ENCODE results near the gene KRT7.

Gene KRT7

DNA sequence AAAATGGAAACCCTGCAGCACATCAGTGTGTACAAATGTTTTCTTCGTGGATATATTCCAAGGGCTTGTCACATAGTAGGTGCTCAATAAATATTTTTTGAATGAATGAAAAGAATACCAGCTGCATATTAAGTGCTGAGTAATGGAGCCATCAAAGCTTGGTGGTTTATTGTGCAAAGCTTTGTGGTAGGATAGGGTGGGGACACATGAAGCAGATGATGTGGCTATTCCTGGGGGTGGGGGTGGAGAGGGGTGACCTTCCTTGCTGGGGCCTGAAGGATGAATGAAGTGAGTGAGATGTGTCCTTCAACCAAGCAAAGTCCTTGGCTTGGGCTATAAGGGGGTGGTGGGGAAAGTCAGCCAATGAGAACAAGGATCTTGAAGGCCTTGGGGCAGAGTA is 62.6 kb downstream of the KRT7 start:
- H3K9me2 ChIP-seq (replicated peaks; ENCODE audit: control insufficient read depth, low read length) = no peaks in the 10 kb centered on the region
- no peaks in the 10 kb centered on the region for H3K79me2 ChIP-seq (ENCODE audit: control insufficient read depth, low read length)
- no peak overlapping the region for H3K4me3 ChIP-seq (ENCODE audit: low read length)
- H3K4me1 ChIP-seq (ENCODE audit: control insufficient read depth, low read length) = no peaks in the 10 kb centered on the region
- no peak overlapping the region for H3K27ac ChIP-seq (ENCODE audit: low read depth, low read length)
- no peaks in the 10 kb centered on the region for H3F3A ChIP-seq (ENCODE audit: control insufficient read depth, insufficient read depth)
- H3K27me3 ChIP-seq (ENCODE audit: control insufficient read depth, low read length) = peaks cover 19% of the 10 kb centered on the region
- TF ChIP-seq, protein P1, sequence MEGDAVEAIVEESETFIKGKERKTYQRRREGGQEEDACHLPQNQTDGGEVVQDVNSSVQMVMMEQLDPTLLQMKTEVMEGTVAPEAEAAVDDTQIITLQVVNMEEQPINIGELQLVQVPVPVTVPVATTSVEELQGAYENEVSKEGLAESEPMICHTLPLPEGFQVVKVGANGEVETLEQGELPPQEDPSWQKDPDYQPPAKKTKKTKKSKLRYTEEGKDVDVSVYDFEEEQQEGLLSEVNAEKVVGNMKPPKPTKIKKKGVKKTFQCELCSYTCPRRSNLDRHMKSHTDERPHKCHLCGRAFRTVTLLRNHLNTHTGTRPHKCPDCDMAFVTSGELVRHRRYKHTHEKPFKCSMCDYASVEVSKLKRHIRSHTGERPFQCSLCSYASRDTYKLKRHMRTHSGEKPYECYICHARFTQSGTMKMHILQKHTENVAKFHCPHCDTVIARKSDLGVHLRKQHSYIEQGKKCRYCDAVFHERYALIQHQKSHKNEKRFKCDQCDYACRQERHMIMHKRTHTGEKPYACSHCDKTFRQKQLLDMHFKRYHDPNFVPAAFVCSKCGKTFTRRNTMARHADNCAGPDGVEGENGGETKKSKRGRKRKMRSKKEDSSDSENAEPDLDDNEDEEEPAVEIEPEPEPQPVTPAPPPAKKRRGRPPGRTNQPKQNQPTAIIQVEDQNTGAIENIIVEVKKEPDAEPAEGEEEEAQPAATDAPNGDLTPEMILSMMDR (IDR thresholded peaks at IDR 0.05; ENCODE audit: low read depth, low read length, poor library complexity, severe bottlenecking) = no peak
- no peak for TF ChIP-seq EZH2phosphoT487 (IDR thresholded peaks at IDR 0.05; ENCODE audit: borderline replicate concordance, low read length)
- no peak overlapping the region for H3K4me2 ChIP-seq (ENCODE audit: low read length)
- no peaks in the 10 kb centered on the region for H3K36me3 ChIP-seq (ENCODE audit: control insufficient read depth, low read length)
- H3K9me3 ChIP-seq (ENCODE audit: control insufficient read depth, insufficient read depth, low read length) = no peaks in the 10 kb centered on the region
- H4K20me1 ChIP-seq (ENCODE audit: control insufficient read depth, insufficient read depth, low read depth, low read length) = no peaks in the 10 kb centered on the region

DNA sequence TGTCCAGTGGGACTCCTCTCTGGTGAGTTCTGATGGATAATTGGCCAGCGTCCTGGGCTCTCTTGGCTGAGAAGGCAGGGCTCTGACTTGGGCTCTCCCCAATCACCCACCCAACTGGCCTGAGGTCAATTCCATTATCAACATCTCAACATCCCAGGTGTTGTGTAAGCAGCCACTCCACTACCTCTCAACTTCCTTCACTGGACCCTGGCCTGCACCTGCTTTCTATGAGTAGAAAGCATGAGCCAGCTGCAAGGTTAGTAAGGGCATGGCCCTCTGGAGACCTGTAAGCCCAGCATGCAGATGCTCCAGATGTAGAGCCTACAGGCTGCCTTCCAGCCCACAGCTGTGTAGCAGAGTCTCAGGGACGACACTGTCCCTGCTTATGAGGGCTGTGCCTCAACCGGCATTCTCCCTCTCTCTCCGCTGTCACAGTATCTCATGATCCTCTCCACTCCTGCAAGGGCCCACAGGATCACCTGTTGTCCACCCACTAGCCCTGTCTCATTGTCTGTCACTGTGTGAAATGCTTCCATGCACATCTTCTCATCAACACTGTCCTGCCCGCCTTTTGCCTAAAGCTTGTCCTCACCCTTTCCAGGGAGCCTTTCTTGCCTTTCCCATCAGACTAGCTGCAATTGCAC is 63.7 kb downstream of the KRT7 start:
- Histone ChIP-seq H3K79me2 (ENCODE audit: control insufficient read depth, low read length) (no peaks in the 10 kb centered on the region), H3K4me1 (ENCODE audit: control insufficient read depth, low read length) (no peaks in the 10 kb centered on the region), H3K9me2 (replicated peaks; ENCODE audit: control insufficient read depth, low read length) (no peaks in the 10 kb centered on the region), H3K4me2 (ENCODE audit: low read length) (no peak overlapping the region), H3K27ac (ENCODE audit: low read depth, low read length) (no peak overlapping the region), H3K9me3 (ENCODE audit: control insufficient read depth, insufficient read depth, low read length) (no peaks in the 10 kb centered on the region), H3K4me3 (ENCODE audit: low read length) (no peak overlapping the region), H3K27me3 (ENCODE audit: control insufficient read depth, low read length) (peaks cover 19% of the 10 kb centered on the region), H3F3A (ENCODE audit: control insufficient read depth, insufficient read depth) (no peaks in the 10 kb centered on the region), H3K36me3 (ENCODE audit: control insufficient read depth, low read length) (no peaks in the 10 kb centered on the region), H4K20me1 (ENCODE audit: control insufficient read depth, insufficient read depth, low read depth, low read length) (no peaks in the 10 kb centered on the region)
- TF ChIP-seq EZH2phosphoT487 (IDR thresholded peaks at IDR 0.05; ENCODE audit: borderline replicate concordance, low read length) = no peak
- TF ChIP-seq, protein P1 (IDR thresholded peaks at IDR 0.05; ENCODE audit: low read depth, low read length, poor library complexity, severe bottlenecking) = no peak
